OCI-LY1 (cell line): ENCODE data around the gene ORM2.

ENCODE experiments used
- EZH2 ChIP-seq: fragments of 200-600 bp; sonication (generic), shearing (Covaris generic); IDR thresholded peaks from 2 replicates; pipeline ENCODE4 v1.8.0; 2017; ENCODE audit warnings: borderline replicate concordance, mixed run types, mild to moderate bottlenecking, antibody characterized with exemption, low read length, moderate library complexity, mixed read lengths
- TF ChIP-seq, protein P1 (sequence below): fragments of 200-600 bp; sonication (generic), shearing (Covaris generic); IDR thresholded peaks from 2 replicates; pipeline ENCODE4 v1.5.1; 2017; ENCODE audit warnings: mild to moderate bottlenecking, antibody characterized with exemption, low read length, moderate library complexity, mixed read lengths

GRCh38 chr9:114370251-114370967 is 40.7 kb downstream of the ORM2 start:
- TF ChIP-seq, protein P1, sequence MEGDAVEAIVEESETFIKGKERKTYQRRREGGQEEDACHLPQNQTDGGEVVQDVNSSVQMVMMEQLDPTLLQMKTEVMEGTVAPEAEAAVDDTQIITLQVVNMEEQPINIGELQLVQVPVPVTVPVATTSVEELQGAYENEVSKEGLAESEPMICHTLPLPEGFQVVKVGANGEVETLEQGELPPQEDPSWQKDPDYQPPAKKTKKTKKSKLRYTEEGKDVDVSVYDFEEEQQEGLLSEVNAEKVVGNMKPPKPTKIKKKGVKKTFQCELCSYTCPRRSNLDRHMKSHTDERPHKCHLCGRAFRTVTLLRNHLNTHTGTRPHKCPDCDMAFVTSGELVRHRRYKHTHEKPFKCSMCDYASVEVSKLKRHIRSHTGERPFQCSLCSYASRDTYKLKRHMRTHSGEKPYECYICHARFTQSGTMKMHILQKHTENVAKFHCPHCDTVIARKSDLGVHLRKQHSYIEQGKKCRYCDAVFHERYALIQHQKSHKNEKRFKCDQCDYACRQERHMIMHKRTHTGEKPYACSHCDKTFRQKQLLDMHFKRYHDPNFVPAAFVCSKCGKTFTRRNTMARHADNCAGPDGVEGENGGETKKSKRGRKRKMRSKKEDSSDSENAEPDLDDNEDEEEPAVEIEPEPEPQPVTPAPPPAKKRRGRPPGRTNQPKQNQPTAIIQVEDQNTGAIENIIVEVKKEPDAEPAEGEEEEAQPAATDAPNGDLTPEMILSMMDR, result no peak
- TF ChIP-seq EZH2, result no peak
